GM03348 (cell line): Measurements from ENCODE around the gene PLEKHH3.
"Not testable (repeated sequence)": the region's sequence is repeated elsewhere in the genome, so short reads cannot be mapped to it uniquely, and the experiment has no call there.

Experiments used
- DNase-seq: peaks from one replicate; pipeline ENCODE4 v3.0.0; 2012; ENCODE audit warnings: low spot score

The PLEKHH3 gene

GRCh38 chr17:42672038-42672437 is 4.8 kb downstream of the PLEKHH3 start:
- no peak for DNase-seq

- DNase-seq = no peak
Measured at GRCh38 chr17:42670789-42671657, 5.8 kb downstream of the PLEKHH3 start.

GRCh38 chr17:42669977-42670788 is 6.6 kb downstream of the PLEKHH3 start:
- DNase-seq = no peak

GRCh38 chr17:42669705-42669976 is 7.2 kb downstream of the PLEKHH3 start:
- no peak for DNase-seq

- DNase-seq = peak; percentile 82
Measured at GRCh38 chr17:42667088-42667951, 9.5 kb downstream of the PLEKHH3 start.

- DNase-seq = not testable (repeated sequence)
Measured at GRCh38 chr17:42666126-42666525, 10.7 kb downstream of the PLEKHH3 start.

- no peak for DNase-seq
Measured at GRCh38 chr17:42665581-42666001, 11.2 kb downstream of the PLEKHH3 start.

GRCh38 chr17:42660692-42661345 is 16.0 kb downstream of the PLEKHH3 start:
- peak; percentile 72 for DNase-seq

GRCh38 chr17:42659932-42660274 is 16.9 kb downstream of the PLEKHH3 start:
- DNase-seq = not testable (repeated sequence)

- peak; percentile 98 for DNase-seq
Measured at GRCh38 chr17:42659079-42659931, 17.5 kb downstream of the PLEKHH3 start, which contains the start of gene TUBG2. TSS of gene TUBG2 (plus strand) at chr17:42659284. CDS start at chr17:42659504, 220 bp downstream.

GRCh38 chr17:42657824-42658588 is 18.8 kb downstream of the PLEKHH3 start:
- DNase-seq = no peak

GRCh38 chr17:42655528-42655927 is 21.3 kb downstream of the PLEKHH3 start:
- DNase-seq = no peak

GRCh38 chr17:42653179-42654124 is 23.3 kb downstream of the PLEKHH3 start:
- DNase-seq = peak; percentile 82

- no peak for DNase-seq
Measured at GRCh38 chr17:42651392-42651791, 25.4 kb downstream of the PLEKHH3 start.

- no peak for DNase-seq
Measured at GRCh38 chr17:42647778-42648177, 29.0 kb downstream of the PLEKHH3 start.

GRCh38 chr17:42642336-42642735 is 34.5 kb downstream of the PLEKHH3 start:
- DNase-seq = no peak

- DNase-seq = no peak
Measured at GRCh38 chr17:42640121-42640520, 36.7 kb downstream of the PLEKHH3 start.

GRCh38 chr17:42639525-42640113 is 37.2 kb downstream of the PLEKHH3 start:
- no peak for DNase-seq
